Spleen (tissue), 7 donors: ENCODE results near the gene PRRX1.

Source experiments
- POLR2A ChIP-seq, 3 donors: fragments of 450-650 bp; IDR thresholded peaks; one replicate each; pipeline ENCODE4 v1.5.1; 2017; ENCODE audit warnings: antibody characterized with exemption in 3 of 3, mild to moderate bottlenecking in 1 of 3
- POLR2AphosphoS5 ChIP-seq, 3 donors: sonication (generic); formaldehyde crosslinking; IDR thresholded peaks; one replicate each; pipeline ENCODE4 v1.5.1; 2017; ENCODE audit warnings: antibody characterized with exemption in 3 of 3
- TF ChIP-seq, protein P1 (sequence below), 11 experiments: fragments of 200-600 bp in 7 of 11; fragments of 450-650 bp in 4 of 11; sonication (generic) in 4 of 11; IDR thresholded peaks in 8 of 11; conservative IDR thresholded peaks in 3 of 11; 1 replicate in 7 of 11; 2 replicates in 4 of 11; pipeline versions ENCODE4 v1.4.0 to v1.8.0; 2016 to 2021; ENCODE audit warnings: antibody characterized with exemption in 11 of 11, inconsistent platforms in 4 of 11, mild to moderate bottlenecking in 1 of 11
- donor health status: DM: no; HTN: no; CAD: no; lungs with moderate emphysema.
- donor health status: DM: no; HTN: no; CAD: no.
- donor health status: DM: no; HTN: no; CAD: no.

DNA sequence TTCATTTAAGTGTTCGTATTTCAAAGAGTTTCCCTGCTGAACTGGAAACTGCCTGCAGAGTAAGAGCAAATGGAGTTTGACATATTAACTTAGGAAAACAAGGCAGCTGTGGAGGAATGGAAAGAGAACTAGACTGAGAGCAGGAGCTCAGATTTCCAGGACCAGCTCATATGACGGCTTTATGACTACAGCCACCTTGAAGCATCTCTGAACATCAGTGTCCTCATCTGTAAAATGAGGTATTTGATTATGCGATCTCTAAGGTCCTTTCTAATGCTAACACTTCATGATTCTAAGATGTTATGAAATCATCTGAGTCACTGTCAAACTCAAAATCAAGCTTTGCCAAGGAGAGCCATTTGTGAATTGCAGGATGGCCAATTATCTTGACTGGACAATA, 112.3 kb downstream of the PRRX1 start:
- no peak for TF ChIP-seq POLR2A (IDR thresholded peaks at IDR 0.05)
- TF ChIP-seq POLR2AphosphoS5 (IDR thresholded peaks at IDR 0.05) = no peak
- TF ChIP-seq, protein P1, sequence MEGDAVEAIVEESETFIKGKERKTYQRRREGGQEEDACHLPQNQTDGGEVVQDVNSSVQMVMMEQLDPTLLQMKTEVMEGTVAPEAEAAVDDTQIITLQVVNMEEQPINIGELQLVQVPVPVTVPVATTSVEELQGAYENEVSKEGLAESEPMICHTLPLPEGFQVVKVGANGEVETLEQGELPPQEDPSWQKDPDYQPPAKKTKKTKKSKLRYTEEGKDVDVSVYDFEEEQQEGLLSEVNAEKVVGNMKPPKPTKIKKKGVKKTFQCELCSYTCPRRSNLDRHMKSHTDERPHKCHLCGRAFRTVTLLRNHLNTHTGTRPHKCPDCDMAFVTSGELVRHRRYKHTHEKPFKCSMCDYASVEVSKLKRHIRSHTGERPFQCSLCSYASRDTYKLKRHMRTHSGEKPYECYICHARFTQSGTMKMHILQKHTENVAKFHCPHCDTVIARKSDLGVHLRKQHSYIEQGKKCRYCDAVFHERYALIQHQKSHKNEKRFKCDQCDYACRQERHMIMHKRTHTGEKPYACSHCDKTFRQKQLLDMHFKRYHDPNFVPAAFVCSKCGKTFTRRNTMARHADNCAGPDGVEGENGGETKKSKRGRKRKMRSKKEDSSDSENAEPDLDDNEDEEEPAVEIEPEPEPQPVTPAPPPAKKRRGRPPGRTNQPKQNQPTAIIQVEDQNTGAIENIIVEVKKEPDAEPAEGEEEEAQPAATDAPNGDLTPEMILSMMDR (IDR thresholded peaks at IDR 0.05 in 8 of 11, conservative IDR thresholded peaks at IDR 0.05 in 3 of 11) = no peak
